Right atrium auricular region (tissue), 2 donors: Measurements from ENCODE around the gene USP50. TPM values are rescaled to one million over a fixed set of nuclear protein-coding genes. Genes with fewer than 3 reads are reported as not detected.

Source experiments
- DNase-seq: peaks from one replicate; pipeline ENCODE4 v3.0.0-alpha.2; 2019; ENCODE audit warnings: low spot score
- H3K27ac ChIP-seq, 2 donors: fragments of 200-600 bp; sonication (generic); 1 replicate in 1 of 2; 2 replicates in 1 of 2; pipeline ENCODE4 v1.5.1; 2016 to 2019
- H3K27me3 ChIP-seq, 2 donors: fragments of 200-600 bp; sonication (generic); one replicate each; pipeline versions ENCODE4 v1.5.1 to v1.6.0; 2017 to 2019
- H3K36me3 ChIP-seq: fragments of 200-600 bp; sonication (generic); one replicate; pipeline ENCODE4 v1.5.1; 2016
- H3K4me1 ChIP-seq, 2 donors: fragments of 200-600 bp; sonication (generic); one replicate each; pipeline versions ENCODE4 v1.5.1 to v1.6.0; 2017 to 2019
- H3K4me3 ChIP-seq, 2 donors: fragments of 200-600 bp; sonication (generic); 1 replicate in 1 of 2; 2 replicates in 1 of 2; pipeline ENCODE4 v1.5.1; 2017 to 2019; ENCODE audit warnings: mild to moderate bottlenecking in 1 of 2, moderate library complexity in 1 of 2
- H3K9me3 ChIP-seq, 2 donors: fragments of 200-600 bp; sonication (generic); one replicate each; pipeline ENCODE4 v1.5.1; 2019
- total RNA-seq, 2 donors: library from RNA; depleted of rRNA; stranded (reverse); fragments of >200 nt; gene quantifications; one replicate each; pipeline ENCODE4 v1.1.0, GENCODE V29; 2016
- TF ChIP-seq, protein P1 (sequence below), 2 donors: fragments of 200-600 bp; sonication (generic); IDR thresholded peaks; one replicate each; pipeline ENCODE4 v1.5.1; 2019; ENCODE audit warnings: antibody characterized with exemption in 2 of 2

The USP50 gene
- total RNA-seq, 2 donors from 2014 or later, result not detected

DNA sequence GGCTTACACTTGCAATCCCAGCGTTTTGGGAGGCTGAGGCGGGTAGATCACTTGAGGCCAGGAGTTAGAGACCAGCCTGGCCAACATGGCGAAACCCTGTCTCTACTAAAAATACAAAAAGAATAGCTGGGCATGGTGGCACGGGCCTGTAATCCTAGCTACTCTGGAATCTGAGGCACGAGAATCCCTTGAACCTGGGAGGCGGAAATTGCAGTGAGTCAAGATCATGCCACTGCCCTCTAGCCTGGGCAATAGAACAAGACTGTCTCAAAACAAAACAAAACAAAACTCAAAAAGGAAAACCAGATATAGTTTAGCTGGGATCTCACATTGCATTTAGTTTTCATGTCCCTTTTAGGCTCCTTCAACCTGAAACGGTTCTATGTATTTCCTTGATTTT lies 2.9 kb upstream of the USP50 start:
- Histone ChIP-seq H3K36me3 (no peaks in the 10 kb centered on the region), H3K27me3 (no peaks in the 10 kb centered on the region), H3K27ac (no peak overlapping the region), H3K9me3 (no peaks in the 10 kb centered on the region), H3K4me3 (no peak overlapping the region), H3K4me1 (no peaks in the 10 kb centered on the region)
- DNase-seq, result no peak
- TF ChIP-seq, protein P1, sequence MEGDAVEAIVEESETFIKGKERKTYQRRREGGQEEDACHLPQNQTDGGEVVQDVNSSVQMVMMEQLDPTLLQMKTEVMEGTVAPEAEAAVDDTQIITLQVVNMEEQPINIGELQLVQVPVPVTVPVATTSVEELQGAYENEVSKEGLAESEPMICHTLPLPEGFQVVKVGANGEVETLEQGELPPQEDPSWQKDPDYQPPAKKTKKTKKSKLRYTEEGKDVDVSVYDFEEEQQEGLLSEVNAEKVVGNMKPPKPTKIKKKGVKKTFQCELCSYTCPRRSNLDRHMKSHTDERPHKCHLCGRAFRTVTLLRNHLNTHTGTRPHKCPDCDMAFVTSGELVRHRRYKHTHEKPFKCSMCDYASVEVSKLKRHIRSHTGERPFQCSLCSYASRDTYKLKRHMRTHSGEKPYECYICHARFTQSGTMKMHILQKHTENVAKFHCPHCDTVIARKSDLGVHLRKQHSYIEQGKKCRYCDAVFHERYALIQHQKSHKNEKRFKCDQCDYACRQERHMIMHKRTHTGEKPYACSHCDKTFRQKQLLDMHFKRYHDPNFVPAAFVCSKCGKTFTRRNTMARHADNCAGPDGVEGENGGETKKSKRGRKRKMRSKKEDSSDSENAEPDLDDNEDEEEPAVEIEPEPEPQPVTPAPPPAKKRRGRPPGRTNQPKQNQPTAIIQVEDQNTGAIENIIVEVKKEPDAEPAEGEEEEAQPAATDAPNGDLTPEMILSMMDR (IDR thresholded peaks at IDR 0.05), result no peak

DNA sequence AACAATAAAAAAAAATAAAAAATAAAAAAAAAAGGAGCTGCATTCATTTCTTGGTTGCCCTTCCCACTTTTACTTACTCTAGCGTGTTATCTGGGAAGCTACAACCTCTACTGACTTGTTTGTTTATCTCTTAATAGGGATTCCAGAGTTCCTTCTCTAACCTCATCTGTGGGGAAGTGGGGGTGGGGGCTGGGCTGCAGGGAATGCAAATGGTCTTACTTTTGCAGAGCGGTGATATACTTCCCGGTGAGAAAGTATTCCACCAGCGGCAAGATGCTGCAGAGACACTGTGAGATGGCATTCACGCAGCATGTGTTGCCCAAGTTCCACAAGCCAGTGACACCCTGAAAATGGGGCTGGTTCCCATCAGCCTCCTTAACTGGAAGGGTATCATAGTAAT lies 2.1 kb downstream of the USP50 start:
- no peak for DNase-seq
- H3K9me3 ChIP-seq, result no peaks in the 10 kb centered on the region
- H3K27me3 ChIP-seq, result no peaks in the 10 kb centered on the region
- no peak overlapping the region for H3K4me3 ChIP-seq
- H3K36me3 ChIP-seq, result no peaks in the 10 kb centered on the region
- no peak overlapping the region for H3K27ac ChIP-seq
- TF ChIP-seq, protein P1 (IDR thresholded peaks at IDR 0.05), result no peak
- H3K4me1 ChIP-seq, result no peaks in the 10 kb centered on the region

DNA sequence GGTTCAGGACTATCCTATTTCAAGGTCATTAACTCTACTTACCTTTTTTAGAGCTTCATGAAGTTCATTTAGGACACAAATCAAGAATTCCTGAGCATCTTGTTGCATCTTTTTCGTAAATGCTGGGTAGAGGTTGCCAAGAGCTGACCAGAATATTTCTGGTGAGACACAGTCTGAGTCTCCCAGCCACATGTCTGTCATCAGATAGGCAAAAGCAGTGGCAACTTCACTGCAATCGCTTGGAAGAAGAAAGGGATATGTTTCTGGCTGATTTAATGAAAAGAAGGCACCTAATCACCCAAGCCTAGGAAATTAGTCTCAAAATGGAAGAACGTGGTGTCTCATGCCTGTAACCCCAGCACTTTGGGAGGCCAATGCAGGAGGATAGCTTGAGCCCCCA lies 2.9 kb downstream of the USP50 start:
- no peak for DNase-seq
- TF ChIP-seq, protein P1 (IDR thresholded peaks at IDR 0.05), result no peak

DNA sequence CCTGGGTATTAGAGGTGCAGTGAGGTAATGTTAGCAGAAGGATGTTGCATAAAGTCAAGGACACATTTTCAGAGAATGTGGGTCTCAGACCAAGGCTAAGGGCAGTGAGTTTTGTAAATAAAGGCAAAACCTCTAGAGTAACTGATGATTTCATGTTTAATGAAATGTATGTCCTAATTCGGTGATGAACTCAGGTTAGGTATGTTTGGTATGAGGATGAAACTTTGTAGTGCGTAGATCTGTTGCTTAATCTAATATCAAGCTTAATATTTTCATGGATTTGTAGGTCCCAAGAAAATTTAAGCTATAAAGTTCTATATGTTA lies 3.6 kb downstream of the USP50 start:
- Histone ChIP-seq H3K4me1 (no peaks in the 10 kb centered on the region), H3K27ac (no peak overlapping the region), H3K36me3 (no peaks in the 10 kb centered on the region), H3K27me3 (no peaks in the 10 kb centered on the region), H3K9me3 (no peaks in the 10 kb centered on the region), H3K4me3 (no peak overlapping the region)
- TF ChIP-seq, protein P1 (IDR thresholded peaks at IDR 0.05), result no peak
- no peak for DNase-seq

More for the DNA sequence above, 2.9 kb downstream of the USP50 start:
- H3K4me1 ChIP-seq, result no peaks in the 10 kb centered on the region
- H3K27ac ChIP-seq, result no peak overlapping the region
- H3K27me3 ChIP-seq, result no peaks in the 10 kb centered on the region
- H3K9me3 ChIP-seq, result no peaks in the 10 kb centered on the region
- no peaks in the 10 kb centered on the region for H3K36me3 ChIP-seq
- H3K4me3 ChIP-seq, result no peak overlapping the region

DNA sequence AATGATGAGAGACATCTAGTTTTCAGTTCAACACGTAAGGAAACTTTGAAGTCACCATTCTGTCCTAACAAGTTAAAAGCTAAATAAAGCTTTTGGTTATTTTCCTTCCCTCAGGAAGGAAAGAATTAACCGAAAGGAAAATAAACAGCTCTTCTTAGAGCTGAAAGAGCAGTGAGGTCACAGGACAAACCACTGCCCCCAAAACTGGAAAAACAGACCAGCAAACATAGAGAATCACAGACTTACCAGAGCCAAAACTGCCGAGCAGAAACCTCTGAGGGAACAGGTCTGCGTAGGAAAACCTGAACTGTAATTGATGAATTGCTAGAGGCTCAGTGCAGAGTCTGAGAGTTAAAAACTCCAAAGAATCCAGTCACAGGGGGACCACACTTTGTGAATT lies 14.7 kb downstream of the USP50 start:
- no peaks in the 10 kb centered on the region for H3K4me1 ChIP-seq
- no peaks in the 10 kb centered on the region for H3K36me3 ChIP-seq
- DNase-seq, result no peak
- no peaks in the 10 kb centered on the region for H3K9me3 ChIP-seq
- no peak overlapping the region for H3K27ac ChIP-seq
- TF ChIP-seq, protein P1 (IDR thresholded peaks at IDR 0.05), result no peak
- no peaks in the 10 kb centered on the region for H3K27me3 ChIP-seq
- H3K4me3 ChIP-seq, result no peak overlapping the region

DNA sequence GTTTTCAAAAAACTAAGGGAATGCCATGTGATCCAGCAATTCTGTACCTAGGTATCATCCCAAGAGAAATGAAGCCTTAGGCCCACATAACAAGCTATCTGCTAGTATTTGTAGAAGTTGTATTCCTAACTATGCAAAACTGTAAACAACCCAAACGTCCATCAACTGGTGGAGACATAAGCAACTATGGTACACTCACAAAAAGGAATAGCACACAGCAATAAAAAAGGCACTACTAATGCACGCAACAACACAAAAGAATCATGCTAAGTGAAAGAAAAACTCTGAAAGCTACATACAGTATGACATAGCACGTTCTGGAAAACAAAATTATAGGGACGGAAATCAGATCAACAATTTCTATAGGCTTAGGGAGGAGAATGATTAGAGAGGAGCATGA lies 15.3 kb downstream of the USP50 start:
- H3K9me3 ChIP-seq, result no peaks in the 10 kb centered on the region
- TF ChIP-seq, protein P1 (IDR thresholded peaks at IDR 0.05), result no peak
- no peaks in the 10 kb centered on the region for H3K27me3 ChIP-seq
- no peak for DNase-seq
- no peaks in the 10 kb centered on the region for H3K4me1 ChIP-seq
- H3K27ac ChIP-seq, result no peak overlapping the region
- H3K36me3 ChIP-seq, result no peaks in the 10 kb centered on the region
- no peak overlapping the region for H3K4me3 ChIP-seq
